Activated T-helper 17 cell treated with anti-CD3 and anti-CD28 coated beads, Interleukin-2, amount 50 U/mL, for 72 hours (primary cell): ENCODE data around the gene MISP. TPM values are rescaled to one million over a fixed set of nuclear protein-coding genes. Genes with fewer than 3 reads are reported as not detected.
A peak's percentile ranks its signal among the peaks of the same experiment; 100 is the strongest.
"Not testable (repeated sequence)": the region's sequence is repeated elsewhere in the genome, so short reads cannot be mapped to it uniquely, and the experiment has no call there.

Source experiments
- ATAC-seq: fragments of 150-1000 bp; cut with Tn5 transposase; replicated peaks from 2 replicates; pipeline ENCODE4 v1.10.0; 2021; ENCODE audit warnings: mild to moderate bottlenecking, moderate library complexity
- H3K27ac Mint-ChIP-seq: one replicate; pipeline ENCODE4 v1.8.0; 2022; ENCODE audit warnings: mixed read lengths
- H3K27me3 Mint-ChIP-seq: one replicate; pipeline ENCODE4 v1.8.0; 2022; ENCODE audit warnings: mixed read lengths
- H3K36me3 Mint-ChIP-seq: one replicate; pipeline ENCODE4 v1.8.0; 2022; ENCODE audit warnings: low read depth, mild to moderate bottlenecking, mixed read lengths
- H3K4me1 Mint-ChIP-seq: one replicate; pipeline ENCODE4 v1.8.0; 2022; ENCODE audit warnings: mixed read lengths
- H3K4me3 Mint-ChIP-seq: one replicate; pipeline ENCODE4 v1.8.0; 2022; ENCODE audit warnings: mild to moderate bottlenecking, mixed read lengths
- H3K9me3 Mint-ChIP-seq: one replicate; pipeline ENCODE4 v1.8.0; 2022; ENCODE audit warnings: mixed read lengths
- total RNA-seq, 2 donors: library from RNA; stranded (reverse); gene quantifications; one replicate each; pipeline ENCODE4 v1.2.3, GENCODE V29; 2022

Gene MISP
- total RNA-seq, 2 donors from 2014 or later = 0.45 to 0.50 TPM

GRCh38 chr19:736125-736524 is 14.8 kb upstream of the MISP start:
- peaks cover 5% of the 10 kb centered on the region for H3K4me1 Mint-ChIP-seq
- no peak for ATAC-seq
- H3K36me3 Mint-ChIP-seq = no peaks in the 10 kb centered on the region
- H3K4me3 Mint-ChIP-seq = no peak overlapping the region
- no peaks in the 10 kb centered on the region for H3K9me3 Mint-ChIP-seq
- no peak overlapping the region for H3K27ac Mint-ChIP-seq
- no peaks in the 10 kb centered on the region for H3K27me3 Mint-ChIP-seq

- H3K27me3 Mint-ChIP-seq = no peaks in the 10 kb centered on the region
- no peak overlapping the region for H3K27ac Mint-ChIP-seq
- peaks cover 5% of the 10 kb centered on the region for H3K4me1 Mint-ChIP-seq
Observed at GRCh38 chr19:737591-738093, 13.3 kb upstream of the MISP start.

GRCh38 chr19:738509-739128 is 12.3 kb upstream of the MISP start:
- Mint-ChIP-seq H3K4me1 (no peaks in the 10 kb centered on the region), H3K27ac (no peak overlapping the region), H3K36me3 (no peaks in the 10 kb centered on the region), H3K9me3 (no peaks in the 10 kb centered on the region), H3K4me3 (no peak overlapping the region), H3K27me3 (no peaks in the 10 kb centered on the region)
- ATAC-seq = no peak

More at GRCh38 chr19:737591-738093, 13.3 kb upstream of the MISP start:
- Mint-ChIP-seq H3K9me3 (no peaks in the 10 kb centered on the region), H3K4me3 (no peak overlapping the region), H3K36me3 (no peaks in the 10 kb centered on the region)
- peak; percentile 70 for ATAC-seq

GRCh38 chr19:739998-740715 is 10.8 kb upstream of the MISP start:
- ATAC-seq = no peak
- H3K27ac Mint-ChIP-seq = no peak overlapping the region

GRCh38 chr19:740816-741505 is 10.0 kb upstream of the MISP start:
- H3K9me3 Mint-ChIP-seq, ATAC-seq, H3K27me3 Mint-ChIP-seq, H3K4me1 Mint-ChIP-seq, H3K27ac Mint-ChIP-seq, H3K36me3 Mint-ChIP-seq, H3K4me3 Mint-ChIP-seq: not testable (repeated sequence)

More at GRCh38 chr19:739998-740715, 10.8 kb upstream of the MISP start:
- H3K27me3 Mint-ChIP-seq = no peaks in the 10 kb centered on the region
- no peak overlapping the region for H3K4me3 Mint-ChIP-seq
- no peaks in the 10 kb centered on the region for H3K9me3 Mint-ChIP-seq
- no peaks in the 10 kb centered on the region for H3K4me1 Mint-ChIP-seq
- H3K36me3 Mint-ChIP-seq = no peaks in the 10 kb centered on the region

DNA sequence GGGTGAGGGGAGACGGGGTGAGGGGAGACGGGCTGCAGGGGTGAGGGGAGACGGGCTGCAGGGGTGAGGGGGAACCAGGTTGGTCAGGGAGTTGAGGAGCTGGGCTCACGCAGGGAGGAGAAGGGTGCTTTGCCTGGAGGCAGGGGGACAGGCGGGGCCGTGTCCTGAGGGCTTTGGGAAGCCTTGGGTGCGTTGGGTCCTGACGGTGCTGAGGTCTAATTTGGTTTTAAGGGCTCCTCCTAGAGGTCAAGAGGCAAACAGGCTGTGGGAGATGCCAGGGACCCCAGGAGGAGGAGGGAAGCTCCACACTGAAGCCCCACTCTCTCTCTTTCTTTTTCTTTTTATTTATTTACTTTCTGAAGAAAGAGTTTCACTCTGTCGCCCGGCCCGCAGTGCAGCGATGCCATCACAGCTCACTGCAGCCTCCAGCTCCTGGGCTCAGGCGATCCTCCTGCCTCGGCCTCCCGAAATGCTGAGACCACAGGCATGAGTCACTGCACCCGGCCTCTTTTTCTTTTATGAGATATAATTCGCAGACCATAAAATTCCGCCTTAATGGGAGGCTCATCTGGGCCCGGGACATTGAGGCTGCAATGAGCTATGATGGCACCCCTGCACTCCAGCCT is 9.3 kb upstream of the MISP start:
- Mint-ChIP-seq H3K27me3 (no peaks in the 10 kb centered on the region), H3K27ac (no peak overlapping the region), H3K4me1 (no peaks in the 10 kb centered on the region), H3K4me3 (no peak overlapping the region), H3K9me3 (no peaks in the 10 kb centered on the region), H3K36me3 (no peaks in the 10 kb centered on the region)
- ATAC-seq = no peak

DNA sequence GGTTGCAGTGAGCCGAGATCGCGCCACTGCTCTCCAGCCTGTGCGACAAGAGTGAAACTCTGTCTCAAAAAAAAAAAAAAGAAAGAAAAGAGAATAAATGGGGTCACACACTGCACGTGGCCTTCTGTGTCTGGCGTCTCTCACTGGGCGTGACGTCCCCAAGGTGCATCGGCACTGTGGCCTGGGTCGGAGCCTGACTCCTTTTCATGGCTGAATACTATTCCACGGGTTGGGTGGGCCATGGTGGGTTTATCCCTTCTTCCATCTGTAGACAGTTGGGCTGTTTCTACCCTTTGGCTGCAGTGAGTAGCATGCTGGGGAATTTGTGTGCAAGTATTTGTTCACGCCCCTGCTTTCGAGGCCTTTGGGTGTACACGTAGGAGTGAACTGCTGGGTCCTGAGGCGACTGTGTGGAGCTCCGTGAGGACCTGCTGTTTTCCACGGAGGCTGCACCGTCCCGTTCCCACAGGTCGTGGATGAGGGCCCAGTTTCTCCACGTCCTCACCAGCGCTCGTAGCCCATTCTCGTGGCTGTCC is 8.3 kb upstream of the MISP start:
- Mint-ChIP-seq H3K4me3 (no peak overlapping the region), H3K4me1 (no peaks in the 10 kb centered on the region), H3K9me3 (no peaks in the 10 kb centered on the region), H3K27ac (no peak overlapping the region), H3K27me3 (no peaks in the 10 kb centered on the region), H3K36me3 (no peaks in the 10 kb centered on the region)
- ATAC-seq = no peak

- Mint-ChIP-seq H3K36me3 (no peaks in the 10 kb centered on the region), H3K27ac (no peak overlapping the region), H3K4me1 (no peaks in the 10 kb centered on the region), H3K9me3 (no peaks in the 10 kb centered on the region), H3K27me3 (no peaks in the 10 kb centered on the region), H3K4me3 (no peak overlapping the region)
- ATAC-seq = no peak
Observed at GRCh38 chr19:743168-743687, 7.7 kb upstream of the MISP start.

DNA sequence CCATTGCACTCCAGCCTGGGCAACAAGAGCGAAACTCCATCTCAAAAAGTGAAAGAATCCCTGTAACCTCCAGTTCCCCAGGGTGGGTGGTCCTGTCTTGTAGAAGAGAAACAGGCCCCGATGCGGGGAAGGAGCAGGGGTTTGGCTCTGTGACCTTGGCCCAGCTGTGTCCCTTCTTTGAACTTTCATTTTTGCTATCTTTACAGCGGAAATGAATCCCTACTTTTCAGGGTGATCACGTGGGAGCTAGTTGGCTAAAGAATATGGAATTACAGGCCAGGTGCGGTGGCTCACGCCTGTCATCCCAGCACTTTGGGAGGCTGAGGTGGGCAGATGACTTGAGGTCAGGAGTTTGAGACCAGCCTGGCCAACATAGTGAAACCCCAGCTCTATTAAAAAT is 5.8 kb upstream of the MISP start:
- H3K4me3 Mint-ChIP-seq, H3K27ac Mint-ChIP-seq: not testable (repeated sequence)

GRCh38 chr19:746208-746819 is 4.6 kb upstream of the MISP start:
- Mint-ChIP-seq H3K4me1 (no peaks in the 10 kb centered on the region), H3K36me3 (no peaks in the 10 kb centered on the region), H3K9me3 (no peaks in the 10 kb centered on the region), H3K27ac (no peak overlapping the region), H3K4me3 (no peak overlapping the region), H3K27me3 (no peaks in the 10 kb centered on the region)
- no peak for ATAC-seq

More for the DNA sequence above, 5.8 kb upstream of the MISP start:
- not testable (repeated sequence) for H3K36me3 Mint-ChIP-seq, H3K4me1 Mint-ChIP-seq, H3K9me3 Mint-ChIP-seq, ATAC-seq, H3K27me3 Mint-ChIP-seq

DNA sequence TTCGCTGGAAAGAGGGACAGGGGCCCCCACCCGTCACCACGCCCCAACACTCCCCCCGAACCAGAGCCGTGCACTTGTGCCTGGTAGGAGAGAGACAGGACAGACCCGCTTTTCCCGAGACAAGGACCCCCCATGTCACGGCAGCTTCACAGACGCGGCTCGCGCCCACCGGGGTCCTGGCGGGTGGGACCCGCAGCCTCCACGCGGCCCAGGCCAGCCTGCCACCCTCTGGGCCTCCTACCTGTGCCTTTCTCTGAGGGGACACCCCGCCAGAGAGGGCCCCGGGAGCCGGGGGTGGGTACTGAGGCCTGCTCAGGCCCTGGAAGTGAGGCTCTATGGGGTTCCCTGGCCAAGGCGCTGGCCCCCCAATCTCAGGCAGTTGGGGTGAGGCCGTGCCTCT is 4.0 kb upstream of the MISP start:
- Mint-ChIP-seq H3K36me3 (no peaks in the 10 kb centered on the region), H3K9me3 (no peaks in the 10 kb centered on the region)
- ATAC-seq = no peak

DNA sequence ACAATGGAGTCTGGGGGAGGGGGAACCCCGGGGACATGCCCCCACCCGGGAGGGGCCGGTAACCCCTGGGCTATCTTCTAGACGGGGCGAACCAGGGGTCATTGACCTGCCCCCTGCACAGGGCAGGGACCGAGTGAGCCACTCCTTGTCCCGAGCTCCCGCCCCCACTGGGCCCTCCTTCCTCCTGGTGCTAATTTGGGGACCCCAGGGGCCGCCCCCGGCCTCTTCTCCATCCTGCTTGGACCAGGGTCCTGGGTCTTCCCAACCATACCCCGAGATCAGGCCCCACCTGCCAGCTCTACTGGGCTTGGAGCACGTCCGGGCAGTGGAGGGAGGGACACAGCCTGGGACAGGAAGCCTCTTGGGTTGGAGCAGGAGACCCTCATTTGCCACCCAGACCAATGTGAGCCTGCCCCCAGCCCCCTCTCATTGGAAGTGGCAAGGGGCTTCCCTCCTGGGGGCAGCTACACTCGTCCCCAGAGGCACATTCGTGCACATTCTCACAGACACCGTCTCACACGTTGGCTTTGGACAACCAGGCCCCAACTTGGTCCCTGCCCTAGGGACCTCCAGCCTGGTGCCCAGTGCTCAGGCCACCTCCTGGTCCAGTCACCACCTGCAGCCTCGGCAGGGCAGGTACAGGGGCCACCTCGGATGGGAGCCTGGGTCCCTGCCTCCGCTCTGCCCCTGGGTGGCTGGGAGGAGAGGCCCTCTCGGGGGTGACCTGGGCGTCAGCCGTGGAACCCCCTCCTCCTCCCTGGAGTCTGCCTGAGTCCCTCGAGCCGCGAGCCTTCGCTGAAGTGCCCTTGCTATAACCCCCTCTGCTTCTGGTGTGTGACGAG is 3.3 kb upstream of the MISP start:
- Mint-ChIP-seq H3K4me3 (no peak overlapping the region), H3K27me3 (no peaks in the 10 kb centered on the region), H3K4me1 (no peaks in the 10 kb centered on the region), H3K9me3 (no peaks in the 10 kb centered on the region), H3K27ac (no peak overlapping the region), H3K36me3 (no peaks in the 10 kb centered on the region)
- ATAC-seq = no peak

More for the DNA sequence above, 4.0 kb upstream of the MISP start:
- Mint-ChIP-seq H3K27ac (no peak overlapping the region), H3K4me1 (no peaks in the 10 kb centered on the region), H3K27me3 (no peaks in the 10 kb centered on the region), H3K4me3 (no peak overlapping the region)

- H3K4me3 Mint-ChIP-seq = no peak overlapping the region
- no peaks in the 10 kb centered on the region for H3K27me3 Mint-ChIP-seq
- H3K27ac Mint-ChIP-seq = no peak overlapping the region
- no peak for ATAC-seq
- H3K9me3 Mint-ChIP-seq = no peaks in the 10 kb centered on the region
- no peaks in the 10 kb centered on the region for H3K36me3 Mint-ChIP-seq
- H3K4me1 Mint-ChIP-seq = no peaks in the 10 kb centered on the region
Observed at GRCh38 chr19:748274-748598, 2.7 kb upstream of the MISP start.
